Ramos (cell line): ENCODE results near the gene CDCP1.

Experiments used
- in situ Hi-C: fragments of 300-500 bp; cut with MboI; formaldehyde crosslinking; loops from one replicate; pipeline ENCODE4 v1.14.3; 2022; ENCODE audit warnings: low sequenced_read_pairs; ENCODE audit not compliant: unreplicated experiment

CDCP1 gene

DNA sequence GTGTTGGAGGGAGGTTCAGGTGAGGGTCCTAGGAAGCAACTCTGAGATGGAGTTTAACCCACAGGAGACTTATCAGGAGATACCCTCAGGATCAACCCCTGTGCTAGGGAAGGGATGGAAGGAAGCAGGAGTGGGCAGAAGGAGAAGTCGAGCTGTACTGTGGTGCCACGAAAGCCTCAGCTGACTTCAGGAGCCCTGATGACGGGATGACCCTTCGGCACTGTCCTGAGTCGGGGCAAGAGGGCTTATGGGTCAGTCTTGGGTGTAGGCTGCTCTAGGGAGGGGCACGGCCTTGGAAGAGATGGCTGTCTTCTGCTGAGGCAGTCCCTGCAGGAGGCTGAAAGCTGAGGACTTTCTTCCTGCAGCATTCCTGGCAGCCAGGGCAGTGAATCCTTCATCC lies 112.4 kb downstream of the CDCP1 start:
- in situ Hi-C loops, result loop anchor here (25.0 kb wide), 1 partner anchor 904 kb away; the partner anchor contains the start of gene CXCR6
